ENCODE data around the gene TBC1D17. TPM values are rescaled to one million over a fixed set of nuclear protein-coding genes. Genes with fewer than 3 reads are reported as not detected.

TBC1D17 gene
- total RNA-seq, 1 donor from 2014 or later = 44.9 TPM

DNA sequence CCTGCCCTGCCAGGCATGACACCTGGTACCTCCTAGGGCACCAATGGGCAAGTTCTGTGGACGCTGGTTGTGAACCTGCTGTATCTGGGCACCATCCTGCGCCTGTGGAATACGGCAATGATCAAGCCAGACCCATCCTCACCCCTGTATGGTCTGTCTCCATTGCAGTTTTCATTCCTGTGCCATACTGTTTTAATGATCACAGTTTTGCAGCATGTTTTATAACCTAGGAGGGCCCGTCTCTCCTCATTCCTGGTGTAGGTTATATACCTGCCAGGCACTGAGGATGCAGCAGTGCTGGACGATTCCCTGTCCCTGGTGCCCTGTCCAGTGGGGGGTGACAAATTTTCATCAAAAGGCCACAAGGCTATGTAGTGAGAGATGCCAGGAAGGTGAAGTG lies 5.6 kb downstream of the TBC1D17 start:
- ATAC-seq (no peak), DNase-seq (ENCODE audit: missing footprints) (no peak)
- intact Hi-C loops (cut with DNase I) = no loop called here

DNA sequence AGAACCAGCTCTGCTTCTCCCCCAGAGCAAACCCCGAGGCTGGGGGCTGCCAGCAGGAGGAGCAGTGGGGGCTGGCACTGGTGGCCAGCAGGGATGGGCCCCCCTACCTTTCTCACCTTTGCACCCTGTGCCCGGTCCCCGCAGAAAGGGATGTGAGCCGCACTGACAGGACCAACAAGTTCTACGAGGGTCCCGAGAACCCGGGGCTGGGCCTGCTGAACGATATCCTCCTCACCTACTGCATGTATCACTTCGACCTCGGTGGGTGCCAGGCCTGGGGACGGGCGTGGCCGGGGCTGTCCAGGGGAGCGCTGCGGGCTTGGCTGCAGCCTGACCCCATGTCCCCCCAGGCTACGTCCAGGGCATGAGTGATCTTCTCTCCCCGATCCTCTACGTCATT lies 6.6 kb downstream of the TBC1D17 start:
- intact Hi-C loops (cut with DNase I) = no loop called here
- ATAC-seq = no peak
- no peak for DNase-seq (ENCODE audit: missing footprints)

DNA sequence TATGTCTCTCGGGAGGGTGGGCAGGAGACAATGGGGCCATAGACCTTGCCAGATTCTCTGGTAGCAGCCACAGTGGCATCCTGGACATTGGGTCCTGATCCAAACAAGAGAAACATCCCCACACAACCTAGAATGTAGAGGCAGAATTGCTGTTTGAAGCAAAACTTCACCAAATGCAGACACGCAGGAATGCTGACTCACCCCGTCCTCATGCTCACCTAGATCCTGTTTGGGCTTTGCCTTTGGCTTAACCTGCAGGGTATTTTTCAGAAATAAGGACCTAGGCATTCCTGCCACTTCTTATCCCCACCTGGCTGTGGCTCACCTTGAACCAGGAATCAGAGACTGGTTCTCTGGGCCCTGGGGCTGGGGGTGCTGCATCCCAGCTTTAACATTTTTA lies 7.3 kb downstream of the TBC1D17 start:
- no peak for DNase-seq (ENCODE audit: missing footprints)
- intact Hi-C loops (cut with DNase I) = no loop called here
- ATAC-seq = no peak

DNA sequence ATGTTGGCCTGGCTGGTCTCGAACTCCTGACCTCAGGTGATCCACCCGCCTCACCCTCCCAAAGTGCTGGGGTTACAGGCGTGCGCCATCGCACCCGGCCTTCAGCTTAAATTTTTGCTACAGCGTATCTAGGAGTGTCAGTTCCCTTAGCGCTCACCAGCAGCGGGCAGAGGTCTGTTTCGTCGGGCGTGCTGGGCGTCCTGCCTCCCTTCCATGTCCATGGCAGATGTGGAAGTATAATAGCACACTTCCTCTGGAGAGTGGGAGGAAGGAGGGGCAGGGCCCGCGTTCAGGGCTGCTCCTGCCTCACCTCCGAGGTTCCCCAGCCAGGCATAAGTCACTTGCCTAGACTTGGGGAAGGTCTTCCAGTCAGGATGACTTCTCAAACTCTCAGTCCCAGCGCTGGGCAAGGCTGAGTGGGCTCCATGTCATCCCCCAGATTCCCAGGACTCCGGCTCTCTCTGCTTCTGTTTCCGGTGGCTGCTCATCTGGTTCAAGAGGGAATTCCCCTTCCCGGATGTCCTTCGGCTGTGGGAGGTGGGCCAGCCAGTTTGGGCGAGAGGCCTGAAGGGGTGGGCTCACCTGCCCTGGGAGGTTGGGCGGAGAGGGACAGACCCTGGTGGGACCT lies 9.6 kb downstream of the TBC1D17 start:
- intact Hi-C loops (cut with DNase I) = no loop called here
- DNase-seq (ENCODE audit: missing footprints) (no peak), ATAC-seq (no peak)

DNA sequence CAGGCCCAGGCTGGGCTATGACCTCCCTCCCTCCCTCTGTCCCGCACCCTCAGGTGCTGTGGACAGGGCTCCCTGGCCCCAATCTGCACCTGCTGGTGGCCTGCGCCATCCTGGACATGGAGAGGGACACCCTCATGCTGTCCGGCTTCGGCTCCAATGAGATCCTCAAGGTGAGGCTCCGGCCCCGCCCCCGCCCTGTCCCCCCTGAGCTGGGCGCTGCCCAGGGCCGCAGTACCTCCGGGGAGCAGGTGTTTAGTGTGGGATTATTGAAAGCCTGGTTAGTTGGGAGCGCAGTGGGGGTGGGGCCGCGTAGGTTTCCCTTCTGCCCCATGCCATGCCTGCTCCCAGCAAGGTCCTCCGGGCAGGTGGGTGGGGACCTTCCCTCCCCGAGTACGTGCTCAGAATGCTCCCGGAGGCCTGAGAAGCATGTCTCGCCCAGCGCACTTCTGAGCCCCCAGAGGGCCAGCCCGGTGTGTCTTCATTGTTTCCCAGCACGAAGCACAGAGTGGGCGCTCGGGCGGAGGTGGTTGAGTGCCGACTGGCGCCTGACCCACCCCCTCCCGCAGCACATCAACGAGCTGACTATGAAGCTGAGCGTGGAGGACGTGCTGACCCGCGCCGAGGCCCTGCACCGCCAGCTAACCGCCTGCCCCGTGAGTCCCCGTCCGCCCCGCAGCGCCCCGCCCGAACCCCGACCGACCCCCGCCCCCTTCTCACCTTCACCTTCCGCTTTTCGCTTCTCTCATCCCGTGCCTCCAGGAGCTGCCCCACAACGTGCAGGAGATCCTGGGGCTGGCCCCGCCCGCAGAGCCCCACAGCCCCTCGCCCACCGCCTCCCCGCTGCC lies 10.4 kb downstream of the TBC1D17 start:
- intact Hi-C loops (cut with DNase I) = no loop called here
- no peak for ATAC-seq
- DNase-seq (ENCODE audit: missing footprints) = no peak

DNA sequence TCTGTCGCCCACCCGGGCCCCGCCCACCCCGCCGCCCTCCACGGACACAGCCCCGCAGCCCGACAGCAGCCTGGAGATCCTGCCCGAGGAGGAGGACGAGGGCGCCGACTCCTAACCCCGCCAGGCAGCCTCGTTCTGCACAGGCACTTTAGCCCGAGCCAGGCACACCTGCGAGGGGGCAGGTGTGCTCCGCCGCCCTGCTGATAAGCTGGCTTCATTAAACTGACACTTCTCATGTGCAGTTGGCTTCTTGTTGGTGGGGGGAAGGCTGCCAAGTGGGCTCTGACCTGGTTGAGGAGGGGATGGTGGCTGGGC lies 11.0 kb downstream of the TBC1D17 start:
- intact Hi-C loops (cut with DNase I) = no loop called here
- DNase-seq (ENCODE audit: missing footprints) = no peak
- ATAC-seq = no peak

DNA sequence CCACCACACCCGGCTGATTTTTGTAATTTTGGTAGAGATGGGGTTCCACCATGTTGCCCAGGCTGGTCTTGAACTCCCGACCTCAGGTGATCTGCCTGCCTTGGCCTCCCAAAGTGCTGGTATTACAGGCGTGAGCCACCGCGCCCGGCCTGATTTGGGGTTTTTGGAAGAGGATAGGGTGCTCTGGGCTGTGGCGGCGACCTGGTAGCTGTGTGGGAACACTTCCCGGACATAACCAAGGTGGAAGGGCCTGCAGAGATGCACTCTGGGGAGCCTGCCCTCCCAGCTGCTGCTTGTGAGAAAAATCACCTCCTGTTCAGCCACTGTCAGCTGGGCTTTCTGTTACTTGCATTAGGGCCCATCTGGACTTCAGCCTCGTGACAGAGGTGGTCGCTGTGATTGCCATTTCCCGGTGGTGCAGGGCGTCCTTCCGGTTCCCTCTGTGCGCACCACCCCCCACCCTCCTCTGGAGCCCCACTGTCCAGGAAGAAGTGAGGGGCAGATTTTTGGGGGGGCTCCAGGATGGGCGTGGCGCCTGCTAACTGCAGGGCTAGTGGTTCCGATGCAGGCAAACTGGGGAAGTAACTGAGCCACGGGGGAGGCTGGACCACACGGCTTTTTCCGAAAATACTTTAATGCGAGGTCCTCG lies 11.7 kb downstream of the TBC1D17 start:
- intact Hi-C loops (cut with DNase I) = no loop called here
- no peak for ATAC-seq
- DNase-seq (ENCODE audit: missing footprints) = no peak

DNA sequence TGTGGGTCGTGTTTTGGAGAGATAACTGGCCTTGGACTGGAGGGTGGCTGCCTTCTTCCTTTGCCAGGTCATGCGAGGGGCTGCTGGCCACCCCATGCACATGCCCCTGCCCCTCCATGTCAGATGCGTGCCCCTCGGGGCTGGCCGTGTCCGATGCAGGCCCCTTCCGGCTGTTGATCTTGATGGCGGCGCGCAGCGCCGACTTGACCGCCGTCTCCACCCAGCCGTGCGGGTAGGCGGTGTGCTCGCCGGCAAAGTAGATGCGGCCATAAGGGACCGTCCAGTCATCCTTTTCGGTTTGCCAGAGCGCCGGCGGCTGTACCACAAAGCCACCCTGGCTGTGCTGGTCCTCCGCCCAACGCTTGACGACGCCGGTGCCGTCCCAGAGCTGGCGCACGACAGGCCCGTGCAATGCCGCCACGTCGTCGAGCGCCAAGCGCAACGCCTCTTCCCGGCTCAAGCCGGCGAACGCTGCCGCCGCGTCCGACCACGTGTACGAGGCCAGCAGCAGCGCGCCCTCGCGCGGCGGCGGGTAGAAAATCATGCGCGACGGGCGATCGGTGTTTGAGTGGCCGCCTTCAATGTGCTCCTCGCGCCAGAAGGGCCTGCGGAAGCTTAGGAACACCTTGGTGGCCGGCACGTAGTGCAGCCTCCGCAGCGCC lies 12.3 kb downstream of the TBC1D17 start:
- ATAC-seq (peak; percentile 68), DNase-seq (ENCODE audit: missing footprints) (peak; percentile 91)
- intact Hi-C loops (cut with DNase I) = no loop called here

DNA sequence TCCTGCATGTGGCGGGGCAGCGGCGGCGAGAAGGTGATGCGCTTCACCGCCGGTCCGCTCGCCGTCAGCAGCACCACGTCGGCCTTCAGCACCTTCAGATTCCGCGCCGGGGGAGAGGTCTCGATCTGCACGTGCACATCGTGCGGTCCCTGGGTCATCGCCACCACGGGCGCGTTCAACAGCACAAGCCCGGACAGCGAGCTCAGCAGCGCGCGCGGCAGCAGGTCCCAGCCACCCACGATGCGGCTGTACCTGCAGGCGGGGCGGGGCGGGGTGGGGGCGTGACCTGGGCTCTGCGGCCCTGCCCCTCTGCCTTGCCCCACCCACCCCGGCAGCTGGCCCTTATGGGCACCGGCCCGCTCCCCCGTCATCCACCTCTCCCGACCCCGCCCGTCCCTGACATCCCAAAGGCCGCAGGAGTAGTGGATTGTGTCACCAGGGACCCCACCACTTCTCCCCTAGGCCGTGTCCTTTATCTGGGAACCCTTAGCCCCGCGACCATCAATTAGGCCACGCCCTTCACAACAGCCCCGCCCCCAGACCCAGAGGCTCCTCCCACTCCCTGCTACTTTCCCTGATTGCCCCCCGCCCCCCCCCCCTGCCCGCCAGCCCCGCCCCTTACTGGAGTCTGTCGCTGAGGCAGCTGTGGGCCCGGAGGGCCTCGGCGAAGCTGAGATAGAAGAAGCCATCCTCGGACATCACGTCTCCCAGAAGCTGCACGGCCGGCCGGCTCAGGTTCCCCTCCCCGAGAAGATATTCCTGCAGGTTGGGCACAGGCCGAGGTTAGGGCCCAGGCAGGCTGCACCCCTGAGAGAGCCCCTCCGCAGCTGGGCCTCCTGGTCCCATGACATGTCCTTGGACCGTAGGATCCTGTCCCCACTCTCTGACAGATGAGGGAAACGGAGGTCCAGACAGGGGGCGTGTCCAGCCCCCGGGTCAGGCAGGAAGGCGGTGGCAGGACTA lies 13.1 kb downstream of the TBC1D17 start:
- DNase-seq (ENCODE audit: missing footprints) (no peak), ATAC-seq (peak; percentile 11)
- intact Hi-C loops (cut with DNase I) = no loop called here

DNA sequence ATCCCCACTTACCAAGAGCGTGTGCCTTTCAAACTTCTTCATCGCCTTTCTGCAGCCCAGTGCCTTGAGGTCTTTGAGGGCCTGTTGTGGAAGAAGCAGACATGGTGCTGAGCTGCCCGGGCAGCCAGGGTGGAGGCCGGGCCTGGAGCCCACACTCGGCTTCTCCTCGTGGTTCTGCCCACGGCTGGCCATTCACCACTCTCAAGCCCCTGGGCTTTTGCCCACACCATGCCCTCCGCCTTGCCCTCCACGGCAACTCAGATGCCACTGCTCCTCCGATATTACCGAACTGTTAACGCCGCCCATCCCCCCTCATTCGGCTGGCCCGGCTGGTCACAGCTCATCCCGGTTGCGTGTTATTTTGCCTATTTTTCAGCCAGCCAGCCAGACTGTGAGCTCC lies 13.9 kb downstream of the TBC1D17 start:
- ATAC-seq (no peak), DNase-seq (ENCODE audit: missing footprints) (no peak)
- intact Hi-C loops (cut with DNase I) = no loop called here

DNA sequence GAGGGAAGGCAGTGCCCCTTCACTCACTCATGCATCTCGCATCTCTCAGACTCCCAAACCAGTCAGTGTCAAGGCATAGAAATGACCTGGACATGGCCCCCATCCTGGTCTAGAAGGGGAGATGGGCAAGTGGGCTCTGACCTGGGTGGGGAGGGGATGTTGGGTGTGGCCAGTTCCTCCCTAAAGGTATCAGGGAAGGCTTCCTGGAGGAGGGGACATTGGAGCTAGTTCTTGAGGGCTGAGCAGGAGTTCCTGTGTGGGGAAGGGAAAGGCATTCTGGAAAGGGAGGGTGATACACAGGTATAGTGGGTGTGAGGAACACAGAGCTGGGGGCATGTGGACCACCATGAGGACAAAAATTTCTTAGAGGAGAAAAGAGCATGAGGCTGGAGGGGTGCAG lies 15.2 kb downstream of the TBC1D17 start:
- intact Hi-C loops (cut with DNase I) = no loop called here
- ATAC-seq (no peak), DNase-seq (ENCODE audit: missing footprints) (no peak)

DNA sequence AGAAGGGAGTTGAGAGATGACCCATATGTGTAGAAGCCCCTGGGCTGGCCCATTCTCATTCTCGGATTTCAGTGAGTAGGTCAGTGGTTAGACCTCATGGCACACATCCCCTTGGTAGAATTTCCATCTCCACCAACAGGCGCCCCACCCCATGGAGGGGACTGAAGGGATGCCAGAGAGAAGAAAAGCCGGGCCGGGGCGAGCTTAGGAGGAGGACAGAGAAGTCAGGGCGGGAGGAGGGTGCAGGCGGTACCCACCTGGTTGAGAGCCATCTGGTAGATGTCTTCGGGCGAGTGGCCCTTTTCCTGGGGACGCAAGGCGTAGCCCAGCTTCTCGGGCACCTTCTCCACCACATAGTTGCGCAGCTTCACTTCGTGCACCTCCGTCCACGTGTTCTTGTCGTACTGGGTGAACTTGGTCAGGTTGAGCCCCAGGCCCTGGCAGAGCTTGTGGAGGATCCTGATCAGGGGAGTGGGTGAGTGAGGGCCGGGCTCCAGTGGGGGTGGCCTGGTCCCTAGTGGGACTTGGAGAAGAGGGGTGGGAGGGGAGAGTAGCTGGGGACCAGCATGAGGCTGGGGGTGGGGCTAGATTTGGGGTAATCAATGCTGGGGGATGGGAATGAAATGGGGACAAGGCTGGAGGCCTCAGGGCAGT lies 16.6 kb downstream of the TBC1D17 start:
- no peak for DNase-seq (ENCODE audit: missing footprints)
- no peak for ATAC-seq
- intact Hi-C loops (cut with DNase I) = no loop called here

DNA sequence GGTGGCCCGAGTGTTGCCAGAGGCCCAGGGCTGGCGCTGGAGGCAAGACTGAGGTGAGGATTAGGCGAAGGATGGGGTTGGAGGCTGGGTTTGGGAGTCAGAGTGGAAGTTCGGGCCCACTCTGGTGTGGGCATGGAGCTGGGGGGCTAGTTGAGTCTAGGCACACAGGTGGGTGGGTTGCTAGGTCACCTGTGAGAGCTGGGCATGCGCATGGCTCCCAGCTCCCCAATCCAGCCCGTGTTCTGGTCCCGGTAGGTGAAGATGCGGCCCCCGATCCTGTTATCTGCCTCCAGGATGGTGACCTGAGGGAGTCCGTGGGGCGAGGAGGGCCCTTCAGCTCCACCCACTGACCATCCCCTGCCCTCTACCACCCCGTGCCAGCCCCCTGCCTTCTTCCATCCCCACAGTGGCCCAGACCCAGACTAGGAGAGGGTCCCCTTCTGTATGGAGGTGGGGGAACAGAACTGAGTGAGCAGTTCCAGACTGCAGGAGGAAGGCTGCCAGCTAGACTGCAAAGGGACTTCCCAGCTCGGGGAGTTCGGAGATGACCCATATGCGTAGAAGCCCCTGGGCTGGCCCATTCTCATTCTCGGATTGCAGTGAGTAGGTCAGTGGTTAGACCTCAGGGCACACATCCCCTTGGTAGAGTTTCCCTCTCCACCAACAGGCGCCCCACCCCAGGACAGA lies 17.5 kb downstream of the TBC1D17 start:
- ATAC-seq (no peak), DNase-seq (ENCODE audit: missing footprints) (no peak)
- intact Hi-C loops (cut with DNase I) = no loop called here

DNA sequence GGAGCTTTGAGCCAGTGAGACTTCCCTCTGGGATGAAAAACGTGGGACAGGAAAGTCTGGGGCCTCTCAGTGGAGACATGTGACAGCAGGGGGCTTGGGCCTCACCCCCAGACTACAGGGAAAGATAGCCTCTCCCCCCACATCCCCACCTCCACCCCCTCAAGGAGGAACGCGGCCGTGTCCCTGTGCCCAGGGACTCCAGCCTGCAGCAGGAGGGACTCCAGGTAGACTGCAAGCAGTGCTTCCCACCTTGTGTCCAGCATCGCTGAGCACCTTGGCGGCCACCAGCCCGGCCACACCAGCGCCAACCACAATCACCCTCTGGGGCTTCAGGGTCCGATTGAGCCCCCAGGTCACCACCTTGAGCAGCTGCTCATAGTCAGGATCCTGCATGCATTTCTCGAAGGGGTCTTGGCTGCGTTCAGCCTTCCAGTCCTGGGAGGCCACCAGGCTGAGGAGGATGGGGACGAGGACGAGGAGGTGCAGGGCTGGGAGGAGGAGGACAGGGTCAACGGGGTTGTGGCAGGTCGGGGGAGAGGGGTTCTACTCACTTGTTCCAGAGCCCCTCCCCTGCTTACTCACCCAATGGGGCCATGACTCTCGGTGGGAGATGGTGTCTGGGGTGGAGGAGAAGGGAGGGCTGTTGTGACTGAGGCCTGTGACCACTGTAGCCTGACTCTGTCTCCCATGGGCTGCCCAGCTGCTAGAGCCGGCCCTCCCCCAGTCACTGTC lies 18.2 kb downstream of the TBC1D17 start:
- no peak for DNase-seq (ENCODE audit: missing footprints)
- intact Hi-C loops (cut with DNase I) = no loop called here
- no peak for ATAC-seq

DNA sequence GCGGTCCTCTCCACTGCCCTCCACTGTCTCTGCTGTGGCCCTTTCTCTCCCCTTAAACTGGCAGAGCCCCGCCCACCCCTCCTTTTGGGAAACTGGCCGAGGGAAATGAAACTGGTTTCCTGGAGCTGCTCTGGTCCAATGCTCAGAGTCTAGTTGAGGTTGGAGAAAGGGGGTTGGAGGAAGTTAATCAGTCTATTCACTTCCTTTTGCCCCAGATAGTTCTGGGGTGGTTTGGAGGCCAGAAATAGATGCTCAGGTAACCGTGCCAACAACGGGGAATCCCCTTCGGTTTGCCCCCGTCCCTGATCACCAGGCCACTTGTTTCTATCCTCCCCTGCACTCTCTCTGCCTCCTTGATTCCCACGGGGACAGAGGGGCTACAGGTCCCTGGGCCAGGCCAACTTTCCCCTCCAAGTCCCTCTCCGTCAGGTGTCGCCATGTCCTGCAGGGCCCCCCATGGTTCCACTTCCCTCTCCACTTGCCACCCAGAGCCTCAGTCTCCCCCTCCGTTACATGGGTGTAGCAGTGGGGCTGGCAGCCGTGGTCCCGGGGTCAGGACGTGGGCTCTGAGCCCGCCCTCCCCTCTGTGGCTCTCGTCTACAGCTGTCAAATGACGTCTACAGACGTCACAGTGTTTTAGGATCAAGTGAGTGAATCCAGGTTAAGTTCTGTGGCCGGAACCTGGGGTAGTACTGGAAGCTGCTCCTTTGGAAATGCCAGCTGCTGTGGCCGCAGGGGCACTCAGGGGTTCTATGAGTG lies 19.5 kb downstream of the TBC1D17 start, which contains the start of gene IL4I1:
TSS of gene IL4I1 (minus strand) at position 25 of the 759 bp plus-strand sequence. CDS start 727 bp downstream, outside the sequence.
- ATAC-seq = no peak
- intact Hi-C loops (cut with DNase I) = no loop called here
- DNase-seq (ENCODE audit: missing footprints) = no peak

DNA sequence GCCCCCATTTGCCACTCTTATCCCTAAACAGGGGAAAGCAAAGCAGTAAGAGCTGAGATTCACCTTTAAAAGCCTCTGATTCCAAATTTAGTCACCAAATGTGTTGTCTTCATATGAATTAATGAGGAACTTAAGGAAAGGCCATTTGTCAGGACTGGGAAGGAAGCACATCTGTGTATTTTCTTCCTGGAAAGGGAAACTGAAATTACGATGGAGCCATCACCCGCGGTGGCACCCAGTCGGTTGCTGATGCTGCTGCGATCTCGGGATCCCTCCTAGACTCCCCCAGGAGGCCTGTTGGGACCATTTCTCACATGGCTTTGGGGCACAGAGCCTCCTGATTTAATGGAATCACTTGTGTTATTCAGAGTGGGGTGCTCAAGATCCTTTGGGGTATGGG lies 26.6 kb downstream of the TBC1D17 start:
- ATAC-seq = no peak
- no peak for DNase-seq (ENCODE audit: missing footprints)
- intact Hi-C loops (cut with DNase I) = no loop called here

All from Right ventricle myocardium inferior (tissue), 1 donor.